Measurements from ENCODE around the gene SLC22A1. TPM values are rescaled to one million over a fixed set of nuclear protein-coding genes. Genes with fewer than 3 reads are reported as not detected.
A peak's percentile ranks its signal among the peaks of the same experiment; 100 is the strongest.
"Not testable (repeated sequence)": the region's sequence is repeated elsewhere in the genome, so short reads cannot be mapped to it uniquely, and the experiment has no call there.

The SLC22A1 gene
- total RNA-seq, 1 experiment from 2014 or later = 7.3 TPM

- Histone ChIP-seq H3K4me3 (ENCODE audit: insufficient read depth, low read depth, low read length) (no peak overlapping the region), H3K27me3 (ENCODE audit: control insufficient read depth, insufficient read depth, low read length) (no peaks in the 10 kb centered on the region; the same call in 1 of the 2 replicates), H3K36me3 (replicated peaks; ENCODE audit: control insufficient read depth, insufficient read depth, low read length) (no peaks in the 10 kb centered on the region)
- no peak for DNase-seq
Observed at GRCh38 chr6:160124007-160124406, 2.4 kb downstream of the SLC22A1 start.

DNA sequence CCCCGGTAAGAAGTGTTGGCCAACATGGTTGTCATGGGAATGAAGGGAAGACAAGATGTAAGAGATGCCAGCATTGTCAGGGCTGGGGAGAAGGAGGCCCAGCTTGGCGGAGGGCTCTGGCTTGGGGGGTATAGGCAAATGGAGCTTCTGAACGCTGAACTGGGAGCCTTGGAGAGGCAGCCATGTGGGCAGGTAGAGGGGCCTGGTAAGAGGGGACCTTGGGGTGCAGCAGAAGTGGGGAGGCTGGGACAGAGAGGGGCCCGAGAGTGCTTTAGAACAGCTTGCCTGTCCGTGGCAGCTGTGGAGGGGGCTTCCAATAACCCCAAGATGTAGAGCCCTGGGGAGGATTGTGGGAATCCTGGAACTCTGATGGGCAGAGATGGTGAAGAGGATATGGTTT, 3.0 kb downstream of the SLC22A1 start:
- Histone ChIP-seq H3K4me3 (ENCODE audit: insufficient read depth, low read depth, low read length) (no peak overlapping the region), H3K27me3 (ENCODE audit: control insufficient read depth, insufficient read depth, low read length) (no peaks in the 10 kb centered on the region; the same call in 1 of the 2 replicates), H3K36me3 (replicated peaks; ENCODE audit: control insufficient read depth, insufficient read depth, low read length) (no peaks in the 10 kb centered on the region)
- no peak for DNase-seq

DNA sequence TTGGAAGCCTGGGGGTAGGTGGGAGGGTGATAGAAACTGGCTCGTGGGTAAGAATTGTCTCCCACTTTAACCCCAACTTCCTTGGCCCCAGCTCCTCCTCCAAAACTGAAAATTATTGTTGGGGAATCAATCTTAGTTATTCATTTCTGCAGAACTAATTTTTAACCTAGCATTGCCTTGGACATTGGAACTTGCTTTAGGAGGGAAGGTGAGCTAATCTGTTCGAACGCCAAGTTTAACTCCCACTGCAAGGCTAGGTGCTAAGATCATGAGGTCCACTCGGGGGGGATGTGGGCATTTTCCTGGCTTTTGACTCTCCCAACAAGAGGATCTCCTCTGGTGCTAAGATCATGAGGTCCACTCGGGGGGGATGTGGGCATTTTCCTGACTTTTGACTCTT, 3.5 kb downstream of the SLC22A1 start:
- H3K27me3 ChIP-seq (ENCODE audit: control insufficient read depth, insufficient read depth, low read length); H3K4me3 ChIP-seq (ENCODE audit: insufficient read depth, low read depth, low read length); DNase-seq; H3K36me3 ChIP-seq (replicated peaks; ENCODE audit: control insufficient read depth, insufficient read depth, low read length): not testable (repeated sequence)

DNA sequence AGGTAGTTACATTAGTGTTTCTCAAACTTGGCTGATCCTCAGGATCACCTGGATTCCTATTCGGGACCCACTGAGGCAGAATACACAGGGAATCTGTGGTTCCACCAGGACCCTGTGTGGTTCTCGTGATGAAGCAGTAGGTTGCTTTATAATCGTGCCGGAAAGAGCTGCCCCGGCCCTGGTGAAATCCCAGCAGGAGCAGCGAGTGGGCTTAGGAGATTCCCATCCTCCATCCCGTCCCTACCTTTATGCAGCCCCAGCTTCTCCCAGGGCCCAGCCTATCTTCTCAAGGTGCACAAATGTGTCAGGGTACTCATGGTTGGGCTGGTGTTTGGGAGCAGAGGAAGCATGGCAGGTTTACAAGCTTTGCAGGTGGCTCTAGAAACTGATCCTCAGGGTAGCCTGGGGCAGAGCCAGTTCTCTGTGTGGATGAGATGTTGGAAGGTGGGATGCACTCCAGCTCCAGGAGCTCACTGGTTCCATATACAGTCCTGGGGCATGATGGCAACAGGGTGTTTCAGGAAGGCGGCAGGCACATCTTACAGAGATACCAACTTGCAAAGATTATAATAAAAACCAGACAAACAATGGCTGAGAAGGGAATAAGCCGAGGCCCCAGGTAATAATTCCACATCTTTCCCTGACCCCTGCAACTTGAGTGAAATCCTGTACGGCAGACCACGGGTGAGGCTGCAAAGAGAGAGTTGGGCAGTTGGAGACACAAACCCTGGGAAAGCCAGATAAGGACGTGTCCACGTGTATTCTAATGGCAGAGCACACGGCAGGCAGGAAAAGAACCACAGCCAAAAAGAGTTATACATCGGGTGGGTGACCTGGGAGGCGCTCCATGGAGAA, 5.9 kb downstream of the SLC22A1 start:
- Histone ChIP-seq H3K27me3 (ENCODE audit: control insufficient read depth, insufficient read depth, low read length) (peaks cover 8% of the 10 kb centered on the region), H3K36me3 (replicated peaks; ENCODE audit: control insufficient read depth, insufficient read depth, low read length) (no peaks in the 10 kb centered on the region), H3K4me3 (ENCODE audit: insufficient read depth, low read depth, low read length) (no peak overlapping the region)
- DNase-seq = no peak

DNA sequence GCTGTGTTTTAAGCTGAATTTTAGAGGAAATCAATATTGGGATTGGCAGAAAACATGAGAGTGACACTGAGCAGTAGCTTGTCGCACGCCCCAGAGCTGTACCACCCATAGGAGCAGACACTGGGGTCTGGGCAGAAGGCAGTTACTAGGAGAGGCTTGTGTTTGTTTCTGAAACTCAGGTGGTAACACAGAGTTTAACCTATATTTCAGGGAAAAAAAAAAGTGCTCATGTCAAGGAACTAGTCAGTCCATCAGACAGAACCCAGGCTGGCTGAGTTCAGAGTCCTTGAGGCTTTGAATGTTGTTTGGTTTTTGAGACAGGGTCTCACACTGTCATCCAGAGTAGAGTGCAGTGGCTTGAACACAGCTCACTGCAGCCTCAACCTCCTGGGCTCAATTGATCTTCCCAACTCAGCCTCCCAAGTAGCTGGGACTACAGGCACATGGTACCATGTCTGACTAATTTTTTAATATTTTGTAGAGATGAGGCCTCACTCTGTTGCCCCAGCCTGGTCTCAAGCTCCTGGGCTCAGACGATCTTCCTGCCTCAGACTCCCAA, 6.6 kb downstream of the SLC22A1 start:
- DNase-seq = no peak
- Histone ChIP-seq H3K27me3 (ENCODE audit: control insufficient read depth, insufficient read depth, low read length) (peaks cover 11% of the 10 kb centered on the region), H3K36me3 (replicated peaks; ENCODE audit: control insufficient read depth, insufficient read depth, low read length) (no peaks in the 10 kb centered on the region), H3K4me3 (ENCODE audit: insufficient read depth, low read depth, low read length) (no peak overlapping the region)

DNA sequence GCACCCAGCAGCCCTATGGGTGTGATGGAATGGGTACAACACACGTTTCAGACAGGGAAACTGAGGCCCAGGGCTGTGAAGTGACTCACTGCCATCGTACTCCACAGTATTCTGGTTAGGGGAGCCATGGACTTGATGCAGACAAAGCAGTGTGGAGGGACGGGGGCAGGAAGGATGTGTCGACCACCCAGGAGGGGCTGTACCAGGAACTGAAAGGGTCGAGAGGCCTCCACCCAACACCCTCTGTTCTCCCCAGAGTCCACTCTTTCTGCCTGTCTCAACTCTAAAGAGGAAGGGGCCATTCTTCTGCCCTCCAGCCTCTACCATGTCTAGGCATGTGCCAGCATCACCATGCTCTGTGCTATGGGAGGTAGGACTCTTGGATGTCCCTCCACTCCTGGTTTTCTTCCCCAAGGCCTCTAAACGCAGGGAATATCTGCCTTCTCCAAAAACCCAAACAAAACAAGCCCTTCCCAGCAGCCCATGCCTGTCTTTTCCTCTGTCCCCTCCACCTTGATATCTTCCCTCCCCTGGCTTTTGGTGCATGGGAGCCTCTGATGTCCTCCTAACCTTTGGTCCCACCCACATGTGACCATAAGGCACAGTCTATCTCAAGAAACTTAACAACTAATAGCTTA, 7.4 kb downstream of the SLC22A1 start:
- Histone ChIP-seq H3K27me3 (ENCODE audit: control insufficient read depth, insufficient read depth, low read length) (peaks cover 16% of the 10 kb centered on the region), H3K4me3 (ENCODE audit: insufficient read depth, low read depth, low read length) (no peak overlapping the region), H3K36me3 (replicated peaks; ENCODE audit: control insufficient read depth, insufficient read depth, low read length) (no peaks in the 10 kb centered on the region)
- no peak for DNase-seq

DNA sequence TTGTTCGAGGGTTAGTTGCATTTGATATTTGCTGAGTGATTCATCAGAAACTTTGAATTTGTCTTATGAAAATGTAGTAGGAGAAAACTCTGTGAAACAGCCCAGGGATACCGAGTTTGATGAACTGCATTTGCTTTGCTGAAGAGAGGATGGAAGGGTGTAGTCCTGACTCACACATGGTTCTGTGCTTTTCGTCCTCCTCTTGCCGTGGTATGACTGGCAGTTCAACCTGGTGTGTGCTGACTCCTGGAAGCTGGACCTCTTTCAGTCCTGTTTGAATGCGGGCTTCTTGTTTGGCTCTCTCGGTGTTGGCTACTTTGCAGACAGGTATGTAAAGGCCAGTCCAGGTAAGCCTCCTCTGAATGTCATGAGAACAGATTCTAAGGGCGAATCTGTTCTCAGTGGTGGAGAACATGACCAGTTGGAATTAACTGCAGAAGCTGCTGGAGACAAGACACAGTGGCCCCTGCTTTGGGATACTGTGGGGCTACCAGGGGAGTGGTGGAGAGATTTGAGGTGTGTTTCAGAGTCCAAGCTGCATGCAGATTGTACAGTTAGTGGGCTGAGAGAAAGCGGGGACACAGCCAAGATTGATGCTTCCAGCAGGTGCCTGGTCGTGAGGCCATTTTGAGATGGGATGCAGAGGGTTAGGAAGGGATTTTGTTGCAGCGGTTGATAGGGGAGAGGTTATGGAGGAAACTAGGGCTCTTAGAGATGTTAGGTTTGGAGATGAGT, 8.4 kb downstream of the SLC22A1 start:
- Histone ChIP-seq H3K4me3 (ENCODE audit: insufficient read depth, low read depth, low read length) (no peak overlapping the region), H3K36me3 (replicated peaks; ENCODE audit: control insufficient read depth, insufficient read depth, low read length) (no peaks in the 10 kb centered on the region), H3K27me3 (ENCODE audit: control insufficient read depth, insufficient read depth, low read length) (peaks cover 22% of the 10 kb centered on the region)
- no peak for DNase-seq

GRCh38 chr6:160130729-160131484, 9.3 kb downstream of the SLC22A1 start:
- Histone ChIP-seq H3K36me3 (replicated peaks; ENCODE audit: control insufficient read depth, insufficient read depth, low read length) (no peaks in the 10 kb centered on the region), H3K27me3 (ENCODE audit: control insufficient read depth, insufficient read depth, low read length) (peaks cover 22% of the 10 kb centered on the region), H3K4me3 (ENCODE audit: insufficient read depth, low read depth, low read length) (no peak overlapping the region)
- DNase-seq = no peak

DNA sequence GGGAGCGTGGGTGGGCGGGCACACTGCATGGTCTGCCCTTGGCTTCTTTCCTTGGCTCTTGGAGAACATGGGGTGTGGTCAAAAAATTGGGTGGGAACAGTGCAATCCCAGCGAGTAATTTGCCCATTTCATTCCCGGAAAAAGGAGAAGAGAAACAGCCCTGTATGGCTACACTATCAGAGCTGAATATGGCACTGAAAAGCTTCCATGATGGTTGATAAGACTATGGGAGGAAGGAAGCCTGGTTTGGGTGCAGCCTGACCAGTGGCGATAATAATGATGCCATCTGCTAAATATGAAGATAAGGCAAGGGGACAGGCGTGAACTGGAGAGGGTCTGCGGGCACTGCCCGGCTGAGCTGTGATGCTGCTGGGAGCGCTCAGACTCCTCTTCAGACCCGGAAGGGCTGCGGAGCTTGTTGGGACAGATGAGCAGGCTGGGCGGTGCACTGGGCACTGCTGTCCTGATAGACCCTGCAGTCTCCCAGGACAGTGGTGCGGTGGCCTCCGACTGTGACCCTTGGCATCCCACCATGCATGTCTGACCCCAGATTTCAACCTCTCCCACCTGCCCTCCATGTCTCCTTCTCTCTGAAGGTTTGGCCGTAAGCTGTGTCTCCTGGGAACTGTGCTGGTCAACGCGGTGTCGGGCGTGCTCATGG, 10.2 kb downstream of the SLC22A1 start:
- H3K4me3 ChIP-seq (ENCODE audit: insufficient read depth, low read depth, low read length) = no peak overlapping the region
- peaks cover 24% of the 10 kb centered on the region for H3K27me3 ChIP-seq (ENCODE audit: control insufficient read depth, insufficient read depth, low read length)
- no peak for DNase-seq
- H3K36me3 ChIP-seq (replicated peaks; ENCODE audit: control insufficient read depth, insufficient read depth, low read length) = no peaks in the 10 kb centered on the region

DNA sequence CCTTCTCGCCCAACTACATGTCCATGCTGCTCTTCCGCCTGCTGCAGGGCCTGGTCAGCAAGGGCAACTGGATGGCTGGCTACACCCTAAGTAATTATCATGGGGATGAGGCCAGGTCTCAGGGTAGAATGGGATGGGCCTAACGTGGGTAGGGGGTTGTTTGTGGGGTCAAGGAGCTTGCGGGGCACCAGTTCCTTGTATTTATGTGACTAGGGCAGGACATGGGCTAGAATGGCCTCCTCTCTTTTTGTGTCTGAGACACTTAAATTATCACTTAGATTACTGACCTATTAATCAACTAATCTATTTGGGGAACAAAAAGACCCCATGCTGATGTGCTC, 10.7 kb downstream of the SLC22A1 start:
- peaks cover 24% of the 10 kb centered on the region for H3K27me3 ChIP-seq (ENCODE audit: control insufficient read depth, insufficient read depth, low read length)
- DNase-seq = peak; percentile 77
- H3K4me3 ChIP-seq (ENCODE audit: insufficient read depth, low read depth, low read length) = no peak overlapping the region
- no peaks in the 10 kb centered on the region for H3K36me3 ChIP-seq (replicated peaks; ENCODE audit: control insufficient read depth, insufficient read depth, low read length)

DNA sequence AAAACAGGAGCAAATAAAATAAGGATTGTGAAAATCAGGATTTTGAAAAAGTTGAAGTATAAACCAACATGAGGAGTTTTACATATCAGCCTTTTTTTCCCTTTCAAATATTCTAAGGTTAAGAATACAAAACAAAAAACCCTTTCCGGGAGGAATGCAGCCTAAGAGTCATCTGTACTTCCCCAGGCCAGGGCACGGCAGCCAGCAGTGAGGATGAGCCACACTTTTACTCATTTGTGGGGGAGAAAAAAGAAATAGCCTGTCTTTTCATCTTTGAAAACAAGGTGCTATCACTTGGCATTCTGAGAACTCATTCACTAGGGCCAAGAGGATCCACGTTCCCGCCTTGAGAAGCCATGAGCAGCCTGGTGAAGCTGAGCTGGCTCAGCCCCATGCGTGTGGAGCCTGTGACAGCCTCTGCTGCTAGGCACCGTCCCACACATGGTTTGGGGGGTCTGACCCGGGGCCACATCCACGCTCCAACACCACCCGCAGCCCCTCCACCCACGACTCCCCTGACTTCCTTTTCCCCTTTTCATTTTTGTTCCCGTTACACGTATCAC, 11.2 kb downstream of the SLC22A1 start:
- peak; percentile 68 for DNase-seq
- peaks cover 24% of the 10 kb centered on the region for H3K27me3 ChIP-seq (ENCODE audit: control insufficient read depth, insufficient read depth, low read length)
- no peaks in the 10 kb centered on the region for H3K36me3 ChIP-seq (replicated peaks; ENCODE audit: control insufficient read depth, insufficient read depth, low read length)
- no peak overlapping the region for H3K4me3 ChIP-seq (ENCODE audit: insufficient read depth, low read depth, low read length)

GRCh38 chr6:160133441-160134336, 12.1 kb downstream of the SLC22A1 start:
- Histone ChIP-seq H3K4me3 (ENCODE audit: insufficient read depth, low read depth, low read length) (no peak overlapping the region), H3K27me3 (ENCODE audit: control insufficient read depth, insufficient read depth, low read length) (peaks cover 24% of the 10 kb centered on the region), H3K36me3 (replicated peaks; ENCODE audit: control insufficient read depth, insufficient read depth, low read length) (no peaks in the 10 kb centered on the region)
- DNase-seq = peak; percentile 68

DNA sequence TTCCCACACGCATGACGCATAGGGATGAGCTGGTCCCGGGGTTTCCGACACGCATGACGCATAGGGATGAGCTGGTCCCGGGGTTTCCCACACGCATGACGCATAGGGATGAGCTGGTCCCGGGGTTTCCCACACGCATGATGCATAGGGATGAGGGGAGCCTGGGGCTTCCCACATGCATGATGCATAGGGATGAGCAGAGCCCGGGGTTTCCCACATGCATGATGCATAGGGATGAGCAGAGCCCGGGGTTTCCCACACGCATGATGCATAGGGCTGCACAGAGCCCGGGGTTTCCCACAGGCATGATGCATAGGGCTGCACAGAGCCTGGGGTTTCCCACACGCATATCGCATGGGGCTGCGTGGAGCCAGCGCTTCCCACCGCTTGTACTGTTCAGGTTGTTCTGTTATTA, 12.7 kb downstream of the SLC22A1 start:
- not testable (repeated sequence) for H3K4me3 ChIP-seq (ENCODE audit: insufficient read depth, low read depth, low read length); H3K36me3 ChIP-seq (replicated peaks; ENCODE audit: control insufficient read depth, insufficient read depth, low read length); DNase-seq
- H3K27me3 ChIP-seq (ENCODE audit: control insufficient read depth, insufficient read depth, low read length) = peaks cover 24% of the 10 kb centered on the region
